Measurements from ENCODE around the gene HCLS1.
"Not testable (repeated sequence)": the region's sequence is repeated elsewhere in the genome, so short reads cannot be mapped to it uniquely, and the experiment has no call there.

HCLS1 gene

GRCh38 chr3:121598564-121598963, 62.1 kb downstream of the HCLS1 start:
- DNase-seq (ENCODE audit: low read depth): no peak

DNA sequence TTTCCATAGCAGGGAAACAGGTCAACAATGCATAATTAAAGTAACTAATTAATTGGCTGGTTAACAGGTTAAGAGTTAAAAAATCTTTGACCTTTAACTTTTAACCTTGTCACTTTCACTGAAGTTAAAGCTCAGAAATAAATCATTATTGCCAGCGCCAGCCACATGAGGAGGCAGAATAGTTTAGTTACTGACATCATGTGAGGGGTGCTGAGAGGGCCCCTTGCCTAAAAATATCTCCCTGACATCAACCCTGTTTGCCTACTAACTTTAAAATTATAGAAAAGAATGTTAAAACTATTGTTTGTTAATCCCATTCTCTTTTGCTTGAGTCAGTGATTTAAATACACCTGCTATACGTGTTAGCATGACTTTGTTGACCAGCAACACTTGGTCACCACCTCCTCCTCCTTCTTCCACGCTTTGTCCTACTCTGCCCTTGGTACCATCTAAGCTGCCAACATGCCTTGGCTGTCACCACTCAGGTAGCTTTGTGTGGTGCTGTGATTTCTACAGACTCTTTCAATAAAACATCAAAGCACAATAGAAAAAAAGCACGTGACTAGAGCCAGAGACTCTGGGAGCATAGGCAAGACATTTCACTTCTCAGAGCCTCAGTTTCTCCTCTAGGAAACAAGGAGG, 64.8 kb downstream of the HCLS1 start:
- DNase-seq (ENCODE audit: low read depth): no peak

DNA sequence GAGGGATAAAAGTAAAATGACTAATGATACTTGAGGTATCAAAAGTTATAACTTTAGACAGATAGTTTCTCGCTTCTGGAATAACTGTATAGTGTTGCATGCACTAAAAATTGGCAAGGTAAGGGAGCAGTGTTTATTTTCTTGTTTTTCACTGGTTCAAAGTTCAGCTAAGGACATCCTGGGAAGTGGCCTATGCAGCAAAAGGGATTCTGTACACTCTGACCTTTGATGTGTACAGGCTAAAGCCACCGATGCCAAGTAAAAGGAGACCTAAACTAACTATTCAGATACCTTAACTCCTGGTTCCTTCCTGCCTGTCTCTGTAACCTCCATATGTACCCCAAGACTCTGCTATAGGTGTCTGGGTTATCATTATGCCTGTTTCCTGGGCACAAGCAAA, 65.9 kb downstream of the HCLS1 start:
- no peak for DNase-seq (ENCODE audit: low read depth)

- not testable (repeated sequence) for DNase-seq (ENCODE audit: low read depth)
Measured at GRCh38 chr3:121593806-121594205, 66.9 kb downstream of the HCLS1 start.

DNA sequence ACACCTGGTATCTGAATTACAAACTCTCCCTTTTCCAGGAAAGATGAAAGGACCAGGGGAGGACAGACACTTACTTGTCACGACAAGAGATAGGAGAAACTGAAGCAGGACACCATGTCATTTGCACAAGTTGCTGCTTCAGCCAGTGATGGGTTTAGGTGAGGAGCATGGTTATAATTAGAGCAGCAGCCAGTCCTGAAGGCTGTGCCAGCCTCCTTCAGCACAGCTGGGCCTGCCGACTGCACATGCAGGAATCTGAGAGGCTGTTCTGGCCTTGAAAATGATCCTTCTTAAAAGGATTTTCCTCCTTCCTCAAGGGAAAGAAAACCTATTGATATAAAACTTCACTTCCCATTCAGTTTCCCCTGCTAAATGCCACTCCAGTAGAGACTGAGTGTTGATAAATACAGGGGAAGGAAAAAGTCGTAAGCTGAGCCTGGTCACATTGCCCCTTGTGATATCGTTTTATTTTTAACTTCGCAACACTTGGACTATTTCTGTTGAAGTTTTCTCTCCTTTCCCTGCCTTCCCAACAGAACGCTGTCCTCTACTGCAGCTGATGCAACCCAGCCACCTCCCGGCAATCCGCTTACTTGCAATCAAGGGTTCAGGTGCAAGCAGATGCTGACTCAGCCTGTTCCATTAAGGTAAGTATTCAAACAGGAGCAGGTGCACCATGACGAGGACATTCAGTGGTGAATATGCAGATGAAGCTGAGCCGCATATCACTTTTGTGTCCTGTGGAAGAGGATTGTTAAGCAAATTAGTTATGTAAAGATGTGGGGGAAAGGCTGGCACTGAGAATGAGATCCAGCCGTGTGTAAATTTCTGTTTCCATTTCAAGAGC, 67.6 kb downstream of the HCLS1 start, which contains the start of gene FBXO40:
Gene FBXO40 (plus strand): TSS at position 524 of the 847 bp plus-strand sequence. CDS start 27,197 bp downstream, outside the sequence.
- DNase-seq (ENCODE audit: low read depth): no peak

DNA sequence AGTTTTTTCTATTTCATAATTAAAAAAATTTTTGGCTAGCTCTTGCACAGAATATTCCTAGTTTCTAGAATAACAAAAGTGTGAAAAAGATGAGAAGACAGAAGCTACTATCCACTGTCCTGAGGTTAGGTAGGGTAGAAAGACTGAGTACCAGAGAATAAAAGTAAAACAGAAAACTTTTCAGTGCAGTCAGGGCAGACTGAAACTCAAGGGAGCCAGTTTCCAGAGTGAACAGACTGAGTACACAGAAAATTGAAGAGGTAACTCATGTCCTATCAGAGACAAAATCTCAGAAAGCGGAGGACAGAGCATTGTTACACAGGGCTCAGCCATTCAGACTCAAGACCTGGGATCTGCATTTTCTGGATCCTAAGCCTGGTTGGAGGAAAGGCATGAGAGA, 76.3 kb downstream of the HCLS1 start:
- no peak for DNase-seq (ENCODE audit: low read depth)

GRCh38 chr3:121581691-121582090, 79.0 kb downstream of the HCLS1 start:
- no peak for DNase-seq (ENCODE audit: low read depth)
